Vagina (tissue), 2 donors: ENCODE data around the gene PDE3B.

Experiments used
- CTCF ChIP-seq, 3 experiments: fragments of 450-650 bp in 2 of 3; fragments of 200-600 bp in 1 of 3; sonication (generic) in 1 of 3; IDR thresholded peaks; one replicate each; pipeline ENCODE4 v1.5.1; 2017 to 2019; ENCODE audit warnings: antibody characterized with exemption in 3 of 3, mild to moderate bottlenecking in 2 of 3, moderate library complexity in 2 of 3
- POLR2A ChIP-seq, 2 donors: fragments of 450-650 bp; IDR thresholded peaks; one replicate each; pipeline ENCODE4 v1.6.1; 2017; ENCODE audit warnings: antibody characterized with exemption in 2 of 2, mild to moderate bottlenecking in 2 of 2, moderate library complexity in 2 of 2

GRCh38 chr11:14818779-14819178 lies 175.2 kb downstream of the PDE3B start:
- TF ChIP-seq CTCF (IDR thresholded peaks at IDR 0.05) (no peak), POLR2A (IDR thresholded peaks at IDR 0.05) (no peak)
